ENCODE measurements around the gene RERE.

The RERE gene

DNA sequence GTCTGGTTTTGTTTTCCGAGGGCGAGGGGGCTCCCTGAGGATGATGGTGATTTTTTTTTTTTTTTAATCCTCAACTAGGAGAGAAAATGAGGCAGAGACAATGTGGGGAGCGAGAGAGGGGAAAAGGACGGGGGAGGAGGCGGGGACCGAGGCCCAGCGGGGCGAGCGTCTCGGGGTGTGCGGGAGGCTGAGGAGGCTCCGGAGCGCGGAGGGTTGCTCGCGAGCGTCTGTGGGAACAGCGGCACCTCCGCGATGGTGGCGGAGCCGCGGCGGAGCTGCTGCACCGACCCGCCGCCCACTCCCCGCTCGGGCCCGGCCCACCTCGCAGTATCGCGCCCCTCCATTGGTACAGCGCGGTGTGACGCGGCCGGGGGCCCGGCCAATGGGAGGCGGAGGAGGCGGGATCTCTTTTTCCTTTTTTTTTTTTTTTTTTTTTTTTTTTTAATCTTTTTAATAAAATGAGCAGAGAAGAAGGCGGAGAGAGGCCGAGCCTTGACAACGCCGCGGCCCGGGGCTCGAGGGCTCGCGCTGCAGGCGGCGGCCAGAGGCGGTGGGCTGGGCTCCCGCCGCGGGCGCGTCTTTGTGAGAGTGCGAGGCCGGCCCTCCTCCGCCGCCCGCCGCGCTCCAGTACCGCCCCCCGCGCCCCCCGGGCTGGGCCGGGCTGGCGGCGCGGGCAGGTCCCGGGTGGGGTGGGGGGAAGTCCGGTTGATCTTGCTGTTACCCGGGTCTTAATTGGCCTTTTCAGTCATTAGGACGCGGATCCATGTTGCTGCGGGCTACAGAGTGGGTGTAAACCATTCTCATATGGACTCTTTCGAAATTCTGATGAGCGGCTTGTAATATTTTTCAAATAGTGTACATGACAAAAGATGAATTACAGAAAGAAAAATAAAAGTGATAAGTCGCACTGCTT is at the start of gene RERE:
TSS of gene RERE (minus strand) at position 229 of the 913 bp plus-strand sequence.
- no peak for FAIRE-seq

DNA sequence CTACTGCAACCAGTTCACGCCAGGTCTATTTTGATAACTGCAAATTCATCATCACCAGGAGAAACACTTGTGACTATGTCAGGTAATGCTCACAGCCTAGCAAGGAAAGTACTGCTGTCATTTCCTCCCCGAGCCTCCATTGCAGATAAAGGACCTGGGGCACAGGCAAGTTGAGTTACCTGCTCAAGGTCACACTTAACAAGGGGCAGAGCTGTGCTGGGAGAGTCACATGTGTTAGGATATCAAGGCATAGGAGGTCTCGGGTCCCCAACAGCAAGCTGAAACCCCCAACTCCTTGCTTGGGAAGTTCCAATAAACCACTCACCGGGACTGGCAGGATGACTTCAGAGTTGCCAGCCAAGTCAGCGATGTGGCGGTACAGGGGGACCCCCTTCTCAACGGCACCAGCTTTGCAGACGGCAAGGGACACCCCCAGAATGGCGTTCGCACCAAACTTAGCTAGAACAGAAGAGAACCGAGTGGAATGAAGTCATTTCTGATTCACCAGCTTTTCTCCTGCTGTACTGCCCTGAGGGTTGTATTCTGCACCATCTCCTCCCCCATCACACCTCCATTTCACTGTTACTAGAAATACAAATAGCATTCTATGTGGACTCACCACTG is 49.5 kb upstream of the RERE start:
- no peak for FAIRE-seq

DNA sequence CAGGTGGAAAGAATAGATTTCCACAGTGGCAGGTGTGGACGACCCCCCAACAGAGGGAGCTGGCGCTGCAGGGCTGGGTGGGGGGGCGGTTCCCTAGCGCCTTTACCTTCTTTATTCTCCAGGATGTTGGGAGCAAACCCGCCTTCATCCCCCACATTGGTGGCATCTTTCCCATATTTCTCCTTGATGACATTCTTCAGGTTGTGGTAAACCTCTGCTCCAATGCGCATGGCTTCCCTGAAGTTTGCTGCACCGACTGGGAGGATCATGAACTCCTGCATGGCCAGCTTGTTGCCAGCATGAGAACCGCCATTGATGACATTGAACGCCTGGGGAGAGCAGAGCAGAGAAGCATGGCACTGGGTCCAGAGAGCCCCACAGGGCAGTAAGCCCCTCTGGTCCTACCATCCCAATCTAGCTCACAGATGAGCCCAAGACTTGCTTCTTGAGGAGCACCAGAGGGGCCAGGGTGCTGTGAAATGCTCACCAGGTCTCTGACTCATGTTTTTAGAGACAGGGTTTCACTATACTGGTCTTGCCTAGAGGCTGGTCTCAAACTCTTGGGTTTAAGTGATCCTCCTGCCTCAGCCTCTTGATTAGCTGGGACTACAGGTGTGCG is 48.8 kb upstream of the RERE start:
- no peak for FAIRE-seq

DNA sequence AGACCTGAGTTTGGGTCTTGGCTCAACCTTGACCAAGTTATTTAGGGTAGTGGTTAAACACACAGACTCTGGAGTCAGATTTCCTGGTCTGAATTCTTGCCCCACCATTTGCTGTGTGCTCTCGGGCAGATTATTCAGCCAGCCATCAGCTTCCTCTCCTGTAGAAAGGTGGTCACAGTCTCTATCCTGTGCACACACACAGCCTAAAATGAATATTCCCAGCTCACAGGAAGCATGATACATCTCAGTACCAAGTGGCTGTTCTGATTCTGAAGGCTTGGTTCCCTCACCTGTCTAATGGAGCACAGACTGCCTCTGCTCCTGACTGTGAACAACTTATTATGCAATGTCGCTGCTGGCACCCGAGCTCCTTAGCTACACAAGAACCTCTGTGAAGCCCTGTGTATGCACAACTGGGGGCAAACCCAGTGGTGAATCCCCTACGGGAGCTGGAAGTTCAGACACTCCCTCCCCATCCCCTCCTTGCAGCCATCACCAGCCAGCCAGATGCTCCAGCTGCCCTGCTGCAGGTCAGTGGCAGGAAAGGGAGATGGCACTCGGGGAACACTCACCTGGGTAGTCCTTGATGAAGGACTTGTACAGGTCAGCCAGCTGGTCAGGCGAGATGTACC is 47.4 kb upstream of the RERE start:
- FAIRE-seq = no peak

DNA sequence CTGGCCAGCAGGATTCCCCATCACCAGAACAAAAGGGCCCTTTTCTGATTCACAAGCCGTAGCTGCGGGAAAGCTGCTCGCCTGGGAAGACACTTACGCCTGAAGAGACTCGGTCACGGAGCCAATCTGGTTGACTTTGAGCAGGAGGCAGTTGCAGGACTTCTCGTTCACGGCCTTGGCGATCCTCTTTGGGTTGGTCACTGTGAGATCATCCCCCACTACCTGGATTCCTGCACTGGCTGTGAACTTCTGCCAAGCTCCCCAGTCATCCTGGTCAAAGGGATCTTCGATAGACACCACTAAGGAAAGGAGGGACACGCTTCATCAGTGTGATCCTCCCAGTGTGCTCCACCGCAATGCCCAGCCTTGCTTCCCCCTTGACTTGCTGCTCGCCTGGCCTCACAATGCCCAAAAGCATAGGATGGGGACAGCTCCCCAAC is 46.4 kb upstream of the RERE start:
- FAIRE-seq = no peak

- FAIRE-seq = no peak
Measured at GRCh38 chr1:8863138-8863537, 45.7 kb upstream of the RERE start.

- FAIRE-seq = no peak
Measured at GRCh38 chr1:8862528-8862927, 45.1 kb upstream of the RERE start.

DNA sequence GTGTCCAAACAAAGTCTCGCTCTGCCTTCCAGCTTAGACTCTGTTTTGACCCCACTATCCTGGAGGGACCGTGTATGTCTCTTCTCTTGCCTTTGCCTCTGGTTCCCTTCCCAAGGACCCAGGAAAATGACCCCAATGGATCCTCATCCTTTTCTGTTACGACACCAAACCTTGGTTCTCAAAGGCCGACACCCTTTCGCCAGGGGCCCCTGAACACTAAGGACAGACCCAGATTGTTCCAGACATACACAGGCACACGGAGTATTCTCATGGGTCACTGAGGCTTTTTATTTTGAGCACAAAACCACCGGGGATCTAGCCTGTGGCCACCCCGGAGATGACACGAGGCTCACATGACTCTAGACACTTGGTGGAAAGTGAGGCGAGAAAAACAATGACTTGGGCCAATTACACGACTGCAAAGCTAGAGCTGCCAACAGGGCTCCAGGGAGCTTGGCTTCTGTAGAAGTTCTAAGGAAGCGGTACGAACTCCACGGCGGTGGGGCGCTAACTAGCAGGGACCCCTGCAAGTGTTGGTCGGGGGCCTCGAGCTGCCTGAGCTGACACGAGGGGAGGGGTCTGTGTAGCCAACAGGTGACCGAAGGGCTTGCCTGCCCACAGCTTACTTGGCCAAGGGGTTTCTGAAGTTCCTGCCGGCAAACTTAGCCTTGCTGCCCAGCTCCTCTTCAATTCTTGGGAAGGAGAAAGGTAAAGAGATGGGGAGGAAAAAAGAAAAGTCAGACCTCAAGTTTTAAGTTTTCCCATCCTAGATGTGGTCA is 43.5 kb upstream of the RERE start:
- no peak for FAIRE-seq

GRCh38 chr1:8858888-8859706 is 41.7 kb upstream of the RERE start:
- no peak for FAIRE-seq

DNA sequence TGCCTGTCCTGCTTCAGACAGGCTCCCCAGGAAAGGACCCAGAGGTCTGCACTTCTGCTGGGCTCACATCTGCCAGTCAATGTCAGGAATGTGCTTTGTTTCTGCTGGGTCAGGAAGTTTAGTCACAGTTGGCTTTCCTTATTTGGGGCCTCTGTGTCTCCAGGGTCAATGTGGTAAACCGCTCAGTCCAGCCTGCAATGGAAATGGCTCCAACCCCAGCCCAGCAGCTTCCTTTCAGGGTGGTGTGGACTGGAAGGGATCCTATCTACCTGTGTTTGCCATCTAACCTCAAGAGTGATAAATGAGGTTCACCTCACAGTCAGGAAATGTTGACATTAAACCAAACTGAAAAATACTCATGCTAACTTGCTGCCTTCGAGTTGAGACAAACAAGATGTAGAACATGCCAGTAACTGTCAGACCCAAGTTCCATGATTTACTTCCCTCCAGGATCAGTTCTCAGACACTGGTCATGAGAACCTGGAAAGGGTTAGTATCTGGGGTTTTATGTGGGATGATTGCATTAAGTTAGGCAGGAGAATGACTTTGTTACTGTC is 40.8 kb upstream of the RERE start:
- FAIRE-seq = no peak

- FAIRE-seq = no peak
Measured at GRCh38 chr1:8856689-8857412, 39.4 kb upstream of the RERE start.

GRCh38 chr1:8854240-8854639 is 36.8 kb upstream of the RERE start:
- FAIRE-seq = no peak

DNA sequence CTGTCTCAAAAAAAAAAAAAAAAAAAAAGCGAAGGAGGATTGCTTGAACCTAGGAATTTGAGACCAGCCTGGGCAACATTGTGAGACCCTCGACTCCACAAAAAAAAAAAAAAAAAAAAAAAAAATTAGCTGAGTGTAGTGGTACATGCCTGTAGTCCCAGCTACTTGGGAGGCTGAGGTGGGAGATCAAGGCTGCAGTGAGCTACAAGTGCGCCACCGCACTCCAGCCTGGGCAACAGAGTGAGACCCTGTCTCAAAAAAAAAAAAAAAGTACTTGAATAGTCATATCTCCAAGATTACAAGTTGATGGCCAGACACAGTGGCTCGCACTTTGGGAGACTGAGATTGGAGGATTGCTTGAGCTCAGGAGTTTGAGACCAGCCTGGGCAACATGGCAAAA is 33.6 kb upstream of the RERE start:
- no peak for FAIRE-seq

DNA sequence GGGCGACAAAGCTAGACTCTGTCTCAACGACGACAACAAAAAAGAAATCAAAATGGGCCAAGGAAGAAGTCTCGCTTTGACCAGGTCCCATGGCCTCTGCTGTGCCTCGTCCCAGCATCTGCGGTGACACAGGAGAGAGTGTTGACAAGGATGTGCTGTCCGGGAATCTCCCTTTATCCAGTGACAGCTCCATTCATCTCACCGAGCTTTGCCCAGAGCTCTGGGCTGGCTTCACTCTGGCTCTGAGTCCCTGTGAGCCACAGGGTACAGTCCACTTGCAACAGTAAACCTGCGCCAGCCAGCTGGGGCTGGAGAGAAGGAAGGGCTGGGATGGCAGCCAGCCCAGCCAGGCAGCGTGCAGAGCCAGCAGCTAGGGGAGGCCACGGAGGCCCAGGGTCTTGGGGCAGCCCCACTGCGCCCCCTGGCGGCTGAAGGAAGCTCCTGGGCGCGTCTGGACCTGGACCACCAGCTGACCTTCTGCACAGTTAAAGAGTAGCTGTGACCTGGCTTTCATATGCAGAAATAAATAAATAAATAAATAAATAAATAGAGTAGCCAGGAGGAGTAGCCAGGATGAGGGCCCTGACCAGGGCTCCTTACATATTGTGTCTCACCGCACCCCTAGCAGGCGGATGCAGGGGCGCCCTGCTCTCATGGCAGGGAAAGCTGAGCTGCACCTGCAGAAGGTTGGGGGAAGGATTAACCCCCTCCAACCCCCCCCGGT is 31.4 kb upstream of the RERE start:
- no peak for FAIRE-seq

- FAIRE-seq = no peak
Measured at GRCh38 chr1:8847990-8848389, 30.6 kb upstream of the RERE start.

- no peak for FAIRE-seq
Measured at GRCh38 chr1:8846263-8846662, 28.8 kb upstream of the RERE start.

DNA sequence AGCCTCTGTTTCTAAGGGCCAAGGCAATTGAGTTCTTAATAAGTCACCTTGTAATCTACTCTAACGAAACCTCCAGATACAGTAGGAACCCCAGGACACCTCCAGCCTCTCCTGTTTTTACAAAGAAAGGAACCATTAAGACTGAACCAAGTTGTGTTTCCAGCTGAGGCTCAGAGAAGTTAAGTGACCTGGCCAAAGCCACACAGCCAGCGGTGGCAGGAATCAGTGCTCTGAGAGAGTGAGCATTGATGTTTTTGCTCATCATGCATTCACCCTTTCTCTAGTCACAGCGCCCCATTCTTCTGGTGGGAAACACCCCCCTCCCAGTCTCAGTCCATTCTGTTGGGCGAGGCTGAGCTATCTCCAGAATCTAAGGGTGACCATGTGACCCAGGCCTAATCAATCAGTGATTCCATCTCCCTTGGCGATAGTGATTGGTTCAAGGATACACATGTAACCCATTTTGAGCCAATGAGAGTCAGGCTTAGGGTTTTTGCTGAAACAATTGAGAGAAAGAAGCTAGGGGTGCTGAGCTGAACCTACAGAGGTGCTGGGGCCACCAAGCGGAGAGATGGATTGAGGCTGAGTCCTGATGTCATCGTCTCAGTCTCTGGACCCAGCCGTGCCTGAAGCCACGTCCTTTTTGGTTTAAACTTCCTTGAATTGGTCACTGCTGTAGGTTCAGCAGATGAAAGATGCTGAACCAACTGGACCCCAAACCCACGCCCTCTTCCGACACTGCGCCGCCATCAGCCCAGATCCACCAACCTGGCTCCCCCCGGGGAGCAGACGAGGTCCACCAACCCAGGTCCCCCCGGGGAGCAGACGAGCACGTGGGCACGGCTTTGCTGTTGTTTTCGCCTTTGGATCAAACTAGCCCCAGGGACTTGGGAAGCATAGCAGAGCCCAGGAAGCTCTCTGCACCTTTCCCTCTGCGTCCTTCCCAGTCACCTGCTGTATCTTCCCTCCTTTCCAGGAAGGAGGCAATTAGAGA is 28.0 kb upstream of the RERE start:
- FAIRE-seq = no peak

GRCh38 chr1:8844501-8845006 is 27.1 kb upstream of the RERE start:
- FAIRE-seq = no peak

Data from colon (tissue), 2 donors.